Measurements from ENCODE around the gene ZBTB7C.

GRCh38 chr18:48358868-48359267, 50.3 kb downstream of the ZBTB7C start:
- TF ChIP-seq CTCF (IDR thresholded peaks at IDR 0.05; ENCODE audit: borderline replicate concordance, extremely low read depth, low read length, poor library complexity, severe bottlenecking): no peak
- no peak for TF ChIP-seq EZH2 (IDR thresholded peaks at IDR 0.05; ENCODE audit: borderline replicate concordance, low read depth, low read length, severe bottlenecking)
